ENCODE results near the gene GRIK4. TPM values are rescaled to one million over a fixed set of nuclear protein-coding genes. Genes with fewer than 3 reads are reported as not detected.

GRIK4 gene
- total RNA-seq, 1 donor from 2014 or later: 4.3 TPM

- DNase-seq (no peak), ATAC-seq (no peak)
- TF ChIP-seq CTCF (IDR thresholded peaks at IDR 0.05): no peak
Measured at GRCh38 chr11:120909676-120910416, 398.3 kb downstream of the GRIK4 start.

GRCh38 chr11:120911943-120912342, 400.4 kb downstream of the GRIK4 start:
- H3K9me3 ChIP-seq: no peaks in the 10 kb centered on the region
- ATAC-seq: no peak
- H3K27ac ChIP-seq: no peak overlapping the region
- H3K4me3 ChIP-seq: no peak overlapping the region
- DNase-seq: no peak
- H3K36me3 ChIP-seq: no peaks in the 10 kb centered on the region
- TF ChIP-seq CTCF (IDR thresholded peaks at IDR 0.05): no peak
- intact Hi-C loops (cut with DNase I): no loop called here
- no peaks in the 10 kb centered on the region for H3K27me3 ChIP-seq
- no peaks in the 10 kb centered on the region for H3K4me1 ChIP-seq

More at GRCh38 chr11:120909676-120910416, 398.3 kb downstream of the GRIK4 start:
- H3K36me3 ChIP-seq: no peaks in the 10 kb centered on the region
- H3K9me3 ChIP-seq: no peaks in the 10 kb centered on the region
- intact Hi-C loops (cut with DNase I): no loop called here
- H3K4me1 ChIP-seq: no peaks in the 10 kb centered on the region
- H3K27ac ChIP-seq: no peak overlapping the region
- no peak overlapping the region for H3K4me3 ChIP-seq
- H3K27me3 ChIP-seq: no peaks in the 10 kb centered on the region

- ATAC-seq (no peak), DNase-seq (no peak)
- intact Hi-C loops (cut with DNase I): no loop called here
- no peak overlapping the region for H3K4me3 ChIP-seq
- H3K9me3 ChIP-seq: no peaks in the 10 kb centered on the region
- no peaks in the 10 kb centered on the region for H3K36me3 ChIP-seq
- no peaks in the 10 kb centered on the region for H3K27me3 ChIP-seq
- H3K27ac ChIP-seq: no peak overlapping the region
- H3K4me1 ChIP-seq: no peaks in the 10 kb centered on the region
- TF ChIP-seq CTCF (IDR thresholded peaks at IDR 0.05): peak; percentile 25
Measured at GRCh38 chr11:120912504-120912903, 401.0 kb downstream of the GRIK4 start.

GRCh38 chr11:120912915-120913314, 401.4 kb downstream of the GRIK4 start:
- H3K9me3 ChIP-seq: no peaks in the 10 kb centered on the region
- no peak overlapping the region for H3K4me3 ChIP-seq
- H3K27me3 ChIP-seq: no peaks in the 10 kb centered on the region
- no peak overlapping the region for H3K27ac ChIP-seq
- no peak for TF ChIP-seq CTCF (IDR thresholded peaks at IDR 0.05)
- no peaks in the 10 kb centered on the region for H3K36me3 ChIP-seq
- intact Hi-C loops (cut with DNase I): no loop called here
- ATAC-seq (no peak), DNase-seq (no peak)
- no peaks in the 10 kb centered on the region for H3K4me1 ChIP-seq

GRCh38 chr11:120914021-120914420, 402.5 kb downstream of the GRIK4 start:
- no peak for DNase-seq
- H3K4me1 ChIP-seq: no peaks in the 10 kb centered on the region
- no peak for TF ChIP-seq CTCF (IDR thresholded peaks at IDR 0.05)
- no peak for ATAC-seq
- H3K4me3 ChIP-seq: no peak overlapping the region
- H3K27me3 ChIP-seq: no peaks in the 10 kb centered on the region
- H3K9me3 ChIP-seq: no peaks in the 10 kb centered on the region
- no peaks in the 10 kb centered on the region for H3K36me3 ChIP-seq
- intact Hi-C loops (cut with DNase I): no loop called here
- no peak overlapping the region for H3K27ac ChIP-seq

Data from upper lobe of right lung (tissue), 1 donor.